MCF 10A (cell line): ENCODE results near the gene SDCCAG8. TPM values are rescaled to one million over a fixed set of nuclear protein-coding genes. Genes with fewer than 3 reads are reported as not detected.

ENCODE experiments used
- BruUV-seq: library from RNA; stranded (reverse); fragments of 400-500 nt; replicated peaks from 2 replicates; lab custom pipeline; 2021; lab: Mats Ljungman, UMichigan
- CTCF ChIA-PET: fragments of 300-600 bp; sonication (Branson Sonifier 250); formaldehyde crosslinking; extraction: SDS; loops from one replicate; lab custom pipeline; 2021; ENCODE audit warnings: antibody characterized with exemption, inconsistent platforms; lab: Yijun Ruan, JAX
- POLR2A ChIA-PET: fragments of 300-600, 350-650 bp; sonication (Branson Sonifier 250); formaldehyde crosslinking; extraction: SDS; loops from one replicate; lab custom pipeline; 2020; ENCODE audit warnings: antibody characterized with exemption, inconsistent platforms; lab: Yijun Ruan, JAX
- DNase-seq: peaks from one replicate; pipeline ENCODE4 v3.0.0-alpha.2; 2018; ENCODE audit not compliant: unreplicated experiment
- H3K27ac Mint-ChIP-seq: one replicate; pipeline ENCODE4 v1.8.0; 2022; ENCODE audit warnings: mild to moderate bottlenecking, low read depth, mixed read lengths; ENCODE audit not compliant: unreplicated experiment
- H3K27me3 Mint-ChIP-seq: one replicate; pipeline ENCODE4 v1.8.0; 2022; ENCODE audit warnings: mixed read lengths; ENCODE audit not compliant: insufficient read depth, unreplicated experiment
- H3K36me3 Mint-ChIP-seq: one replicate; pipeline ENCODE4 v1.8.0; 2022; ENCODE audit warnings: mild to moderate bottlenecking, moderate library complexity, mixed read lengths; ENCODE audit not compliant: insufficient read depth, unreplicated experiment
- H3K4me1 Mint-ChIP-seq: one replicate; pipeline ENCODE4 v1.8.0; 2022; ENCODE audit warnings: mixed read lengths; ENCODE audit not compliant: insufficient read depth, unreplicated experiment
- H3K4me3 Mint-ChIP-seq: one replicate; pipeline ENCODE4 v1.8.0; 2022; ENCODE audit warnings: mild to moderate bottlenecking, moderate library complexity, mixed read lengths; ENCODE audit not compliant: unreplicated experiment
- H3K9me3 Mint-ChIP-seq: one replicate; pipeline ENCODE4 v1.8.0; 2022; ENCODE audit warnings: mixed read lengths; ENCODE audit not compliant: unreplicated experiment
- CTCF ChIP-seq: fragments of 200-600 bp; IDR thresholded peaks from one replicate; pipeline ENCODE4 v1.8.0; 2022; ENCODE audit warnings: antibody characterized with exemption, mild to moderate bottlenecking; ENCODE audit not compliant: unreplicated experiment
- intact Hi-C: fragments of 100-400 bp; cut with micrococcal nuclease; formaldehyde crosslinking; loops from 2 replicates; pipeline ENCODE4 v1.14.1; 2022
- total RNA-seq: library from RNA; stranded (reverse); gene quantifications from 2 replicates; pipeline ENCODE4 v1.2.3, GENCODE V29; 2022

SDCCAG8 gene
- total RNA-seq, 1 experiment from 2014 or later = 128 TPM

GRCh38 chr1:243496187-243496646, 240.4 kb downstream of the SDCCAG8 start:
- POLR2A ChIA-PET = no interaction called here
- intact Hi-C loops = no loop called here
- Mint-ChIP-seq H3K4me1 (no peaks in the 10 kb centered on the region), H3K27me3 (no peaks in the 10 kb centered on the region), H3K27ac (peak overlapping the region; percentile 2), H3K36me3 (peaks cover 27% of the 10 kb centered on the region), H3K9me3 (no peaks in the 10 kb centered on the region), H3K4me3 (no peak overlapping the region)
- CTCF ChIA-PET = interaction anchor here (1.4 kb wide), 1 partner anchor 10 kb away, joined by 5 read pairs; no protein-coding TSS in a partner anchor
- BruUV-seq = no TSS peak
- DNase-seq = no peak
- no peak for TF ChIP-seq CTCF

GRCh38 chr1:243496806-243497205, 241.0 kb downstream of the SDCCAG8 start:
- no peak for DNase-seq
- ChIA-PET POLR2A (no interaction called here), CTCF (interaction anchor here (0.6 to 1.4 kb wide), 2 partner anchors 9 to 1546 kb away, joined by 4 to 5 read pairs; no protein-coding TSS in a partner anchor)
- TF ChIP-seq CTCF = no peak
- H3K9me3 Mint-ChIP-seq = no peaks in the 10 kb centered on the region
- H3K4me1 Mint-ChIP-seq = no peaks in the 10 kb centered on the region
- no TSS peak for BruUV-seq
- no peak overlapping the region for H3K4me3 Mint-ChIP-seq
- H3K36me3 Mint-ChIP-seq = peaks cover 27% of the 10 kb centered on the region
- intact Hi-C loops = no loop called here
- no peaks in the 10 kb centered on the region for H3K27me3 Mint-ChIP-seq
- no peak overlapping the region for H3K27ac Mint-ChIP-seq

GRCh38 chr1:243497939-243498681, 242.3 kb downstream of the SDCCAG8 start:
- Mint-ChIP-seq H3K27ac (no peak overlapping the region), H3K36me3 (peaks cover 27% of the 10 kb centered on the region), H3K9me3 (no peaks in the 10 kb centered on the region), H3K4me1 (no peaks in the 10 kb centered on the region), H3K4me3 (no peak overlapping the region), H3K27me3 (no peaks in the 10 kb centered on the region)
- POLR2A ChIA-PET = no interaction called here
- TF ChIP-seq CTCF = no peak
- CTCF ChIA-PET = no interaction called here
- BruUV-seq = no TSS peak
- DNase-seq = no peak
- intact Hi-C loops = no loop called here

- DNase-seq = no peak
- H3K27ac Mint-ChIP-seq = no peak overlapping the region
- H3K4me3 Mint-ChIP-seq = no peak overlapping the region
- no peaks in the 10 kb centered on the region for H3K9me3 Mint-ChIP-seq
- H3K36me3 Mint-ChIP-seq = peaks cover 32% of the 10 kb centered on the region
- intact Hi-C loops = no loop called here
- CTCF ChIA-PET = interaction anchor here (0.6 to 1.2 kb wide), 2 partner anchors 250 to 289 kb away, joined by 3 read pairs; no protein-coding TSS in a partner anchor
- BruUV-seq = no TSS peak
- no peaks in the 10 kb centered on the region for H3K4me1 Mint-ChIP-seq
- POLR2A ChIA-PET = no interaction called here
- no peaks in the 10 kb centered on the region for H3K27me3 Mint-ChIP-seq
- TF ChIP-seq CTCF = no peak
These were observed 243.4 kb downstream of the SDCCAG8 start for GRCh38 chr1:243499248-243499647.
